Gastroesophageal sphincter (tissue), 3 donors: ENCODE measurements around the gene SH3RF2.

ENCODE experiments used
- CTCF ChIP-seq, 4 experiments: fragments of 200-600 bp in 2 of 4; fragments of 450-650 bp in 2 of 4; sonication (generic) in 1 of 4; IDR thresholded peaks; one replicate each; pipeline ENCODE4 v1.5.1; 2017 to 2019; ENCODE audit warnings: antibody characterized with exemption in 4 of 4, mild to moderate bottlenecking in 2 of 4, moderate library complexity in 2 of 4
- POLR2A ChIP-seq, 2 donors: fragments of 450-650 bp; IDR thresholded peaks; one replicate each; pipeline ENCODE4 v1.6.1; 2017; ENCODE audit warnings: antibody characterized with exemption in 2 of 2, mild to moderate bottlenecking in 2 of 2, moderate library complexity in 1 of 2

GRCh38 chr5:146105477-146105876, 169.1 kb downstream of the SH3RF2 start, which contains the start of gene PLAC8L1:
- no peak for TF ChIP-seq CTCF (IDR thresholded peaks at IDR 0.05)
- no peak for TF ChIP-seq POLR2A (IDR thresholded peaks at IDR 0.05)
